Endothelial cell (in vitro differentiated cells): ENCODE results near the gene JOSD2. TPM values are rescaled to one million over a fixed set of nuclear protein-coding genes. Genes with fewer than 3 reads are reported as not detected.

Experiments used
- DNase-seq: peaks from one replicate; pipeline ENCODE4 v3.0.0; 2021; ENCODE audit warnings: low spot score
- H3K27ac Mint-ChIP-seq: one replicate; pipeline ENCODE4 v1.8.0; 2021; ENCODE audit warnings: mixed read lengths, inconsistent platforms; ENCODE audit not compliant: unreplicated experiment
- H3K27me3 Mint-ChIP-seq: one replicate; pipeline ENCODE4 v1.8.0; 2021; ENCODE audit warnings: mild to moderate bottlenecking, moderate library complexity, mixed read lengths, inconsistent platforms; ENCODE audit not compliant: unreplicated experiment
- H3K36me3 Mint-ChIP-seq: one replicate; pipeline ENCODE4 v1.8.0; 2021; ENCODE audit warnings: mild to moderate bottlenecking, low read depth, mixed read lengths, inconsistent platforms; ENCODE audit not compliant: unreplicated experiment
- H3K4me1 Mint-ChIP-seq: one replicate; pipeline ENCODE4 v1.8.0; 2021; ENCODE audit warnings: mild to moderate bottlenecking, mixed read lengths, inconsistent platforms; ENCODE audit not compliant: unreplicated experiment
- H3K4me3 Mint-ChIP-seq: one replicate; pipeline ENCODE4 v1.8.0; 2021; ENCODE audit warnings: mild to moderate bottlenecking, mixed read lengths, inconsistent platforms; ENCODE audit not compliant: unreplicated experiment
- H3K9me3 Mint-ChIP-seq: one replicate; pipeline ENCODE4 v1.8.0; 2021; ENCODE audit warnings: mixed read lengths, inconsistent platforms; ENCODE audit not compliant: unreplicated experiment
- CTCF ChIP-seq: fragments of 200-600 bp; sonication (generic); IDR thresholded peaks from one replicate; pipeline ENCODE4 v1.5.0; 2021; ENCODE audit warnings: antibody characterized with exemption; ENCODE audit not compliant: unreplicated experiment
- total RNA-seq: library from RNA; stranded (reverse); fragmentation: NEBNext Ultra II Directional; extraction: Animal tissue kit (Norgen Biotek cat#: 25700); gene quantifications from one replicate; pipeline ENCODE4 v1.2.1, GENCODE V29; 2021; ENCODE audit not compliant: unreplicated experiment

The JOSD2 gene
- total RNA-seq, 1 donor from 2014 or later, result 0.46 TPM

- TF ChIP-seq CTCF, result no peak
- Mint-ChIP-seq H3K4me1 (no peaks in the 10 kb centered on the region), H3K4me3 (no peak within 1 kb of the TSS), H3K27me3 (peaks cover 21% of the 10 kb centered on the region), H3K36me3 (peaks cover 10% of the 10 kb centered on the region), H3K27ac (no peak within 1 kb of the TSS), H3K9me3 (peaks cover 15% of the 10 kb centered on the region)
- no peak for DNase-seq
Observed at GRCh38 chr19:50513746-50514345, 2.9 kb upstream of the JOSD2 start, which contains the start of gene ASPDH. Gene ASPDH, minus strand, starts transcription at chr19:50513913. Its CDS starts 90 bp downstream, at chr19:50513823.

GRCh38 chr19:50512999-50513745, 2.2 kb upstream of the JOSD2 start:
- Mint-ChIP-seq H3K27me3 (peaks cover 26% of the 10 kb centered on the region), H3K4me1 (no peaks in the 10 kb centered on the region), H3K9me3 (peaks cover 19% of the 10 kb centered on the region), H3K27ac (no peak overlapping the region), H3K4me3 (no peak overlapping the region), H3K36me3 (peaks cover 10% of the 10 kb centered on the region)
- no peak for DNase-seq
- no peak for TF ChIP-seq CTCF

GRCh38 chr19:50512112-50512998, 1.4 kb upstream of the JOSD2 start:
- H3K36me3 Mint-ChIP-seq, result peaks cover 10% of the 10 kb centered on the region
- TF ChIP-seq CTCF, result no peak
- no peak for DNase-seq
- no peak overlapping the region for H3K27ac Mint-ChIP-seq
- H3K9me3 Mint-ChIP-seq, result peaks cover 19% of the 10 kb centered on the region
- H3K27me3 Mint-ChIP-seq, result peaks cover 28% of the 10 kb centered on the region
- H3K4me3 Mint-ChIP-seq, result no peak overlapping the region
- H3K4me1 Mint-ChIP-seq, result no peaks in the 10 kb centered on the region

GRCh38 chr19:50510700-50511068, 307 bp downstream of the JOSD2 start:
- no peak overlapping the region for H3K27ac Mint-ChIP-seq
- peaks cover 17% of the 10 kb centered on the region for H3K36me3 Mint-ChIP-seq
- TF ChIP-seq CTCF, result no peak
- H3K4me1 Mint-ChIP-seq, result no peaks in the 10 kb centered on the region
- no peak for DNase-seq
- H3K9me3 Mint-ChIP-seq, result peaks cover 19% of the 10 kb centered on the region
- no peak overlapping the region for H3K4me3 Mint-ChIP-seq
- peaks cover 27% of the 10 kb centered on the region for H3K27me3 Mint-ChIP-seq
